NCI-H345 treated with DMSO at 0.1 percent for 48 hours (cell line): Measurements from ENCODE around the gene NFIA.

ENCODE experiments used
- DNase-seq: peaks from one replicate; lab custom pipeline; 2025; ENCODE audit not compliant: unreplicated experiment; lab: John Stamatoyannopoulos, UW

Gene NFIA

DNA sequence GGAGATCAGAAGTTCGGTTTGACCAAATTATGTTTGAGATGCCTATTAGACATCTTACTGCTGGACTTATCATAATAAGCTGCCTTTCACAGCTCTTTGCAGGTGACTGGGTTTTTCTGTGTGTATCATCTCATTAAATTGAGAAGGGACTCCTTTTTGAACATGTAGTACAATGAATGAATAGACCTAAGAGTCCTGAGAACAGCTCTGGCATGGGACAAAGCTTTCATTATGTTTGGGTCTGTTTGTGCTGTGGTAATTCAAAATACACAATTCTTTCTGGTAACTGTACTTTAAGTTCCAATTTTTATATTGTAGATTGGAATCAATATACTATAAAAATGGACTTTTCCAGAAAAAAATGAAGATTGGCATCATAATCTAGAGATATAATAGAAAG lies 330.2 kb downstream of the NFIA start:
- DNase-seq: no peak

DNA sequence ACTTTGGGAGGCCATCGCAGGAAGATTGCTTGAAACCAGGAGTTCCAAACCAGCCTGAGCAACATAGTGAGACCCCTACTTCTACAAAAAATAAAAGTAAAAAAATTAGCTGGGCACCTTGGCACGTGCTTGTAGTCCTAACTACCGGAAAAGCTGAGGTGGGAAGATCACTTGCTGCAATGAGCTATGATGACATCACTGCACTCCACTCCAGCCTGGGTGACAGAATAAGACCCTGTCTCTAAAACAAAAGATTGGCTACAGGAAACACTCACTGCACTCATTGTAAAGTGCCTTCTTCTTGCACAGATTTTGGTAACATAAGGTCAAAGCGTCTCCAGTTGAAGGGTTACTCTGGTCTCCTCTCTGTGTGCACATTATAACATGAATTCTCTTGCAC lies 336.8 kb downstream of the NFIA start:
- no peak for DNase-seq

DNA sequence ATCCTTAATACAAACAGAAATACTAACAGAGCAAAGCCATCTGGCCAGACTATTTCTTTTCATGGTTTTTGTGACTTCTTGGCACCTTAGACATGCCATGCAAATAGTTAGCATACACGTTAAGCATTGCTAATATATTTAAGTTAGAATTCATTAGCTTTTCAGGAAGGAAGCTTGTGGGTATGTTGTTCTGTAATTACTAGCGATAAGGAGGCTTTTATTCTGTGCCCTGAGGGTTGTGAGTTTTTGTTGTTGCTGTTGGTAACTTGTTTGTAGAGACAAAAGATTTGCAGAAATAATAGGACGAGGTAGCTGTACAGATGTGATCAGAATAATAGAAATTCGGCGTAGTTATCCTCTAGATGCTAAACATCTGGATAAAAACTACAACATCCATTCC lies 337.3 kb downstream of the NFIA start:
- no peak for DNase-seq

DNA sequence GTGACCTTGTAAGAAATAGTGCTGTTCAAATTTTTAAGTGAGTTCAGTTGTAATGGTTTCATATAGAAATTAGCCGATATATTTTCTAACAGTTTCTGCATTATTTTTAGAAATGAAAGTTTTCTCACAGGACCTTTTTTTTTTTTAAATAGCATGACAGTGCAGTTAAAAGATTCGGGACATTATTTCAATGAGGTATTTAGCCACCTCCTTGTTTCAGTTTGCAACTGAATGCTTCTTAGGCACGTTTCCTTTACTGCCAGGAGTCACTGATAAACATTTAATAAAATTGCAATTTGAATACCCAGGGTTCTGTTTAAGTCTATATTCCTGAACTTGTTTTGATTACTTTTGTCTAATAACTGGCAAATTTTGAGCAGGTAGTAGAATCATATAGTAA lies 337.9 kb downstream of the NFIA start:
- DNase-seq: no peak

DNA sequence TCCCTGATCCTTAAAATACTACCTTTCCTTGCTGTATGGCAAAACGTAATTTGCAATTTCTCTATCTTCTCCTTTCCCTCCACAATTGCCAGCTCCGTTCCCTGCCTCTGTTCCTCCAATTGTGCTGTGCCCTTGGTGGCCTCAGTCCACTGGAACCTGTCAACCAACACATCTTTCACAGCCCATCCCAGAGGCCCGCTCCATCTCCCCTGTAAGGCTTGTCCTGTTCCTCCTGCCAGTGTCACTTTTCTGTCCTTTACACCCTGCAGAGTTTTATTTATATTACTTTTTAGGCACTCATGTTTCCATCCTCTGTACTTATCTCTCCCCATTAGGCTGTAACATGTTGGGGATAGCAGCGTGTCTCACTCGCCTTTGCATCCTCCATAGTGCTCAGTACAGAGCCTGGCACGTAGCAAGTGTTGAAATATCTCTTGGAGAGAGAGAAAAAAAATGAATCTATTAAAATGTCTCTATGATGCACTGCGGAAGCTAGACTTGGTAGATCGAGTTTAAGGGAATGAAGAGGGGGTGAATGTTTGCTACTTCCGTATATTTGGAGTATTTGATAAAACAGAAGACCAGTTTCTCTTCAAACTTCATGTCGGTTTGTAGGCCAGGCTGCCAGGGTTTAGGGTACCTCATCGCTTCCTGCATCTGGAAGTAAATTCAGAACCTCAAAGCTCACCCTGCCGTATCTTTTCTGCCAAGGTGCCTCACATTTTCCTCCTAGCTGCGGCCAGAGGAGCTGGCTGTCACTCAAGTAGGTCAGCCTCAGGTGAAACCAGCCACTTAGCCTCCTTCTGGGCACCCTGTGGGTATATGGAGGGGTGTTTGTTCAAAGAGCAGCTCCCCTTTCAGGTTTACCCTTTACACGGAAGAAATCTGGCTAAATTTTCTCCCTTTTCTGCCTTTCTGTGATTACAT lies 338.8 kb downstream of the NFIA start:
- DNase-seq: no peak

DNA sequence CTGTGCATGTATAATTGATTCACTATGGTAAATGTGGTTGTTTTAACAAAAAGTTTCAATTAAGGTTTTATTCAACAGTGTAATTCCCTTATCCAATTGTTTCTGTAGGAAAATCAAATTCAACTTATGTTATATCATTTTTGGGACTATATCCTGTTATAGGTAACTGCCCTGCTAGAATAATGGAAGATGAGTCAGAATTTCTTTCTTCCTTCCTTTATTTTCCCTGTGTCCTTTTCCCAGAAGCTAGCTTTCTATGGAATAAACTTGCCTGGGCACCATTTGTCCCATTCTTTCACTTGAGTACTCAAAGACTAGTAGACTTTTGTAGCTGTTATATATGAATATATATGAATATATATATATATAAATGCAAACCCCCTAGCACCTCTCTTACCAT lies 341.3 kb downstream of the NFIA start:
- DNase-seq: no peak

DNA sequence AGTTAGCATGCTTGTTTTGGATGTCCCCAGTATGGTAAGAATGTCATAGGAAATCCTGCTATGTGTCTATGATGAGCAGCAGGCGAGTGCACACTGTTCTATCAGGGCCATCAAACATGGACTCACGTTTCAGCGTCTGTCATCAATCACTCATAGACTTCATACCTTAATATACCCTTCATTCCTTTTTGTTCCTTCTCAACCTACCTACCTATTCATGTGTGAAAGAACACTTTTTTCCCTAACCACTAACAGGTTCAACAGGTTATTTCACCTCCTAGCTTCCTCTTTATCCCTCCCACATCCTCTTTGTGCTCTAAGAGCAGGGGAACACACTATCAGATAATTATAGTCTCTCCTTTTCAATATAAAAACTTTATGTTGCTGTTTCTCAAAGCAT lies 342.0 kb downstream of the NFIA start:
- DNase-seq: no peak

DNA sequence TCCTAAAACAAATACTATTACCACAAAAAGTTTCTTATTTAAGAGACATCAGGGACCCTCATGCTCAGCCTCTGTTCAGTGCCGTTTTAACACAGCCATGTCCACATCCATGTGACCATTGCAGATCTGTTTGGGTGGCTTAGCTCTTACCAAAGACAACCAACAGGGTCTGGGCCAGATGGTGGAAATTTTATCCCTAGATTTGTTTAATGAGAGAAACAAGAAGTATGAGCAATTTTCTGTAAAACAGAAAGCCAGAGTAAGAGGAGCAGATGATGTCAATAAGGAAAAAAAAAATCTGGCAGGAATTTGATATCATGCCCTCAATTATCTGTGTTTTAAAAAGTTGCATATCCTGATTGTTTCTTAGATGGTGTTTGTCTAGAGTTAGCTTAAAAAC lies 342.7 kb downstream of the NFIA start:
- no peak for DNase-seq

DNA sequence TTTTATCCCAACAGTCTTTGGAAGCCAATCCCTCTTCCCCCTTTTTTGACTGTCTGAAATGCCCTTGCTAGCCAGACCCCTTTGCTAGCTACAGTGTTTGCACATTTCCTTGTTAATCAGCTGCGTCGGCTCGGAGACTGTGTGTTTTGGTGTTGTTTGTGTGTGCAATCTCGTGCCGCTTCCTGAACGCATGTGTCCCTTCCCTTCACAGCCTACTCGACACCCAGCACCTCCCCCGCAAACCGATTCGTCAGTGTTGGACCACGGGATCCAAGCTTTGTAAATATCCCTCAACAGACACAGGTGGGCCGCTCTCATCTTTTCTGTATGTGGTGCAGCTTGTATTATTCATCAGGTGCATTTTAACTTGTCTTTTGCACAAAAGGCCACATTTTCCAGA lies 343.9 kb downstream of the NFIA start:
- DNase-seq: no peak

DNA sequence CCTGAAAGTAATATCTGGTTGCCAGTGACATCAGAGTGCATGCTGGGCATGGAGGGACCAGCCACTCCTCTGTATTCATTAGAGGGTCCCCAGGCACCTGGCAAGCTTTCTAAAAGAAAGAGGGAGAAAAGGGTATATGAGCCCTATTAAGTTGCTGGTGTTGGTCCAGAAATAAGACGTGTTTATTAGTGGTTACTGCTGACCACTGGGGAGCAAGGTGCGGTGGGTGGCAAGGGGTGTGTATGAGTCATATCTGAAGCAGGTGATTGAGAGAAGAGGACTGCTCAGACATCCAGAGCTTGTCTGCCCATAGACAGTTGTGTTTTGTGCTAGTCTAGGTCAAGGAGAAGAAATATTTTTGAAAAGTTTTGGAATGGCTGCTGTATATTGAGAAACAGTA lies 344.5 kb downstream of the NFIA start:
- no peak for DNase-seq

DNA sequence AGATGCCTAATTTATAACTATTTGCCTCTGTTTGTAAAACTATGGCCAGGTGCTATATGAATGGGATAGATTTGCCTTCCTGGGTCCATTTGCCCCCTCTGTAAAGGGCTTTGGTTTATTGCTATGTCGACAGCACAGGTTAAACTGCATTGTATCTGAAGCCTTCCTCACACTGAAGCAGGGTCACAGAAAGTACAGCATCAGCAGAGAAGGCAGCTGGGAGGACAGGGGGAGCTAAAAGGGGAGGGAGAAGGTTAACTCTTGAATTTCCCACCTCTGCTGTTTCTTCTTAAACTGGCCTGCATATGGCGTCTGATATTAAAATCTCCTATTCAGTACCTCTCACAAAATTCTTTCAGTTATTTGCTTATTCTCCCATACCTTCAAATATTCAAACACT lies 345.1 kb downstream of the NFIA start:
- no peak for DNase-seq

DNA sequence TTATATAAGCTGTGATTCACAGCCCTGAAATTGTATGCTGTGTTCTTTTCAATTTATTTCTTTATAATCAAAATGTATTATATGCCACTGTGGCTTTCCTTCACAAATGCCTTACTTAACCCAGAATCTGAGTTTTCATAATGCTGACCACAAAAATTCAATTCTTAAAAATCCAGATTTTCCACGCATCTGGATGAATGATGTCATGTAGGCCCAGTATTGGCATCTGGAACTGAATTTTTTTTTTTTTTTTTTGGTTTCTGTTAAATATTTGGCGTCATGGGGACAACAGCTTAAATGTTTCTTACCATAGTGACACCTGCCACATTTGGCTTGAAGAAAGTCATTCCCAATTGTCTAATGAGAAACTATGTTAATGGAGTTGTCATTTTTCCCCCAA lies 345.8 kb downstream of the NFIA start:
- no peak for DNase-seq

DNA sequence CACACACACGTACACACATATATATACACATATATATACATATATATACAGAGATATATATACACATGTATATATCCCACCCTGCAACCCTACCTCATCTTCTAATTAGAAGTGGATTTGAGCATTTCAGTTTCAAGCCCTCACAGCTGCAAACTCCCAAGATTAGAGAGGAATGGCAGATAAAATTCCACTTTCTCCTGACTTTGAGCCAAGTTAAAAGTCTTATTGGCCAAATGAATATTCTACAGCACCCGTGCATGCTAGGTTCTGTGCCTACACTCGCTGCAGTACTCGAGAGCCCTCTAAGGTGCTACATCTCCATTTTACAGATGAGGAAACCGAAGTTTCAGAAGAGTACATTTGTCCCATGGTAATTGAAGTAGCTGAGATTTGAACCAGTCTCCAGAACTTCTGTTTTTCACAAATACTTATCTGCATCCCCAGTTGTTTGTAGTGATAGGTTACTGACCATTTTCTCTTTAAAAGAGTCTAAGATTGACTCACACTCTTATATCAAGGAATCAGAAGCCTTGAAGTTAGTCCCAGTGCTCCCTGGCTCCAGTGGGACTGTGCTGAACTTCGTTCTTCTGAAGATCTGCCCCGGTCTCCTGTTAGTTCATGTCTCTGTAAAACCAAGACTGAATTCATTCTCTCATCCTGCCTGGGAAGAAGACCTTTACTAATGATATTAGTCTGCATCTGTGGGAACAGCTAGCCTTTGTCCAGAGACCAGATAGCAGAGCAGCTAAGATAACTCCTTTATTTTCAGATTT lies 350.4 kb downstream of the NFIA start:
- no peak for DNase-seq

DNA sequence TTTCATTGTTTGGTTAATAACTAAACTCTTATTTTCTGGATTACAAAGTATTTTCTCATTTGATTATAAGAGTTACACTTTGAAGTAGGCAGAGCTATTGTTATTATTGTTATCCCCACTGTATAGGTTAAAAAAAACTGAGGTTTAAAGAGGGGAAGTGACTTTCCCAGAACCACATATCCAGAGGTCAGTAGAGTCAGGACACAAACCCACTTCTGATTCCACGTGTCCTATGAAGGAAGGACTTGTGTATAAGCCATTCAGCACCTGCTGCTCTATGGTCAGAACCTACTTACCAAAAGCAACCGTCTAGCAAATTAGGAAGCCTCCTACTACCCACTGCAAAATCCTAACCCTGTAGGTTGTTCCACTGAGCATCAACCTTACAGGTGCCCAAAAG lies 351.3 kb downstream of the NFIA start:
- DNase-seq: no peak

DNA sequence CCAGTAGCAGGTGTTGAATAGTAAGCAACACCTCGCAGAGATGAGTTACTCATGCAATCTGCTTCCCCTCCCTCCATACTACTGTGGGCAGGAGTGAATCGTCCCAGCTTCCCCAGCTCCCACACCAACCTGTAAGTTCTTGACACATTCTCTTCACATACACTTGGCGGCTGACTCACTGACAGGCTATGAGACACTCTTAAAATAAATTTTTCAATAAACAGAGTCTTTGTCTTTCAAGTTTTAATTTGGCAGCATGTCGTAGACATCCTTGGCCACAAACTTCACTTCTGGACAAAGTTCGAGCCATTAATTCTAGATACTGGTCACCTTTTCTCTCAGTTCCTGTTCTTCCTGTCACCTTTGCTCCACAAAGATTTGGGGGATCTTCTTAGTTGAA lies 351.9 kb downstream of the NFIA start:
- DNase-seq: no peak

DNA sequence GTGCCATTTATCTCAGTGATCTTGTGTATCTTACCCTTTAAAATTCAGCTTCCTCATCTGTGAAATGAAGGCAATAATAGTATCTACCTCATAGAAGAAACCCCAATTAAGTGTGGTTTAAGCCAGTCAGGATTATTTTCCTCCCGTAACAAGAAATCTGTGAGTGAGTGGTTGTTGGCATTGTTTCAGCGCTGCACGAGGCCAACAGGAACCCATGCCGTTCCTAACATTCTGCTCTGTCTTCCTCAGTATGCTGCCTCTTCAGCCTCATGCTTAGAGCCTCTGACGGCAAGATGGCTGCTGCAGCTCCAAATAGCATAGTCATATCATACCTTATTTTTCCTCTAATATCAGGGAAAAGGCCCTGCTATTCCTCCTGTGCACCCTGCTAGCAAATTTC lies 352.9 kb downstream of the NFIA start:
- DNase-seq: no peak

DNA sequence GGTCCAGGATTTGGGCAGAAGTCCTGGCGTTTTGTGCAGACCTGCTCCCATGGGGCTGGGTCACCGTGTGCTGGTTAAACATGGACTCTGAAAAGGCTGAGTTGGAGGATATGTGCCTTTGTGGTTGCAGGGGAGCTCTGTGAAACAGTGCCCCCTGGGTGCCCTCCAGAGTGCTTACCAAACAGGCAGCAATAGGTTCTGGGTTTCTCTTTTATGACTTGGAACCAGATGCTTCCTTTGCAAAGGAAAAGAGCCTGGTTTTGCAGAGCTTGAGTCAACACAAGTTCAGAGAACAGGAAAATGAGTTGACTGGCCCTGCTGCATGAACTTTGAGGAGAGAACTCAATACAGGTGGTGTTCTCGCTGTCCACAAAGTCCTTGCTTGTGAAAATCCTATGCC lies 353.7 kb downstream of the NFIA start:
- no peak for DNase-seq

DNA sequence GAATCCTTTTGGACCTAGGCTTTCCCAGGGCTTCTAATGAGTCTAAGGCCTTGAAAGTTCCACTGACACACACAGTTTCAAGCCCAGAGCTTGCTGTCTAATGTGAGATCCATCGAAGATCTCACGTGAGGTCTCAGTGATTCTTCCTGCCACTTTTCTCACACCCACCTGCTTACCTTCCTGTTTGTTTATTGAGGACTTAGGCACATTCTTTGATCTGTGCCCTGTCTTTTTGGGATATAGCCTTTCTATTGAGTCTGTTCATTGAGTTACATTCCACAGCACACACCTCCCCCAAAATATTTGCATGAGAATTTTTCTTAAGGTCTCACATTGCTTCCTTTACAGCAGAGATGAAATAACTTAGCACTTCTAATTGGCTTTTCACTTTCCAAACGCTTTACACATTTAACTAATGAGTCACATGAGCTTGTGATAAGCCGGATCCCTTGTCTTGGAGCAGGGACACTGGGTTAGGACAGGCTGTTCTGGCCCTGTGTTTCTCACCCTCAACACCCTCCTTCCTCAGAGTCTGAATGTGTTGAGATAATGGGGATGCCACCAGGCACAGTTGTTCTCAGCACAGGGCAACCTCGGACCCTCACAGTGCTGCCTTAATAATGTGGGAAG lies 354.2 kb downstream of the NFIA start:
- no peak for DNase-seq

DNA sequence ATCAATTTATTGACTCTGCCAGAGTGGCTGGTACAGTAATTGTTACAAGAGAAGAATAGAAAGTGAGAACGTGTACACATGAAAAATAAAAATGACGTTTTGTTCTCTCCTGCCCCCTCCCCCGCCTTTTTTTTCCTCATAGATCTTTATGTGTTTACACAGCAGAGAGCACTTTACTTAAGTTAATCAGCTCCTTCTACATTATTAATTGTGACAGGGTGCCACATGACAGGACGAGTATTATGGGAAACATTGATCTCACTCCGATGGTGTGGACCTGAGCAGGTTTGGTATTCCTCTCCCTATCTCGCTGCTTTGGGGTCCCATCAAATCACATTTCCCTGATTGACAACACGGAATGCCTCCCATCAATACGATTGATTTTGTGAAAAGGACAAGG lies 356.9 kb downstream of the NFIA start:
- DNase-seq: no peak

DNA sequence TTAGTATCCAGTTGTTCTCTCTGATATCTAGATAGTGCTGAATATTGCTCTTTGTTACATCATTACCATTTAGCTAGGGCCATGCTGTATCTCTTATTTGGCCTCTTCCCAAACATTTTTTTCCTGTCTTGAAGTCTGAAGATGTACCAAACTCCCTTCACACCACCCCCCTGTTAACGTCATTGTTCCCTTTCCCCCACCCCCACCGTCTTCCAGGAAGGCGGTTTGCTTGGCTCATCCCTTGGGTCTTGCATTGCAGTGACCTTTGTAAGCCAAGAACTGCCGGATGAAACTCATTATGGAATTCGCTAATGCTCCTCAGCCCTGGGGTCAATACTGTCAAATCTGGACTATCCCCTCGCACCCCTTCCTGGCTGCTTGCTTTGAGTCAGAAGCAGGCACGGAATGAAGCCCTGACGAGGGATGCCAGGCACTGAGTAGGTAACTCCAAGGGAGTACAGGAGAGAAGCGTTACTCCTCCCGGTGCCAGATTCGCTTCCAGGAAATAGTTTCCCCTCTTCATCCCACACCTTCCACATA lies 359.4 kb downstream of the NFIA start:
- no peak for DNase-seq

DNA sequence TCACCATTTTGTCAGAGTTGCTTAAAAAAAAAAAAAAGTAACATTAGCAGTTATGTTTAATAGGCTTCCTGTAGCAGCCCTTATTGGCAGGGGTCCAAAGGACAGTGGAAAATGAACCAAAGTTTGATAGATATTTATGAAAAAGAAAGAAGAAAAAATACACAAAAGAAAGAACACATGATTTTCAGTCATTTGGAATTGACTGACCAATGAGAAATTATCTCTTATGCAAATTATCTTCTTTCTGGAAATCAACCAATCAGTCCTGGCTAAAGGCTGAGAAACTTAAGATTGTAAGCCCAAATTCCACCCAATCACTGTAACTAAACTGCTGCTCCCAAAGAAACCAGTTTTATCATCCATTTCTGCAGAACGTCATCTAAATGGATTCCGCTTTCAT lies 360.2 kb downstream of the NFIA start:
- no peak for DNase-seq

DNA sequence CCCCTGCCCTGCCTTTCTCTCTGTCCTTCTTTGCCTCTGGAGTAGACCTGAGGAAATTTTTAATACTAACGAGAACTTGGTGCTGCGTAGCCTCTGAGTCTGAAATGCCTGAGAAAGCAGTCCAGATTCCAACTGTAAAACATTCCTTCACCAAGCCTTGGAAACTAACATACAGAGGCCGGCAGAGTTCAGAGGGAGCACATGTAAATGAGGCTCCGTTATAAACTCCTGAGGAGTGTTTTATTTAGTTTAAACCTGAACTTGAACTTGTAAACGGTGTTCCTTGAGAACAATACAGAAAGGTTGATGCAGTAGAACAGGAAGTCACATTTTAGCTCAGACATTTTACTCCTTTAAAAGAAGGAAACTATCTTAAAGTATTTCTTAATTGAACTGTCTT lies 361.9 kb downstream of the NFIA start:
- no peak for DNase-seq
